DOHH2 (cell line): ENCODE data around the gene HOXB3.

ENCODE experiments used
- H3F3A ChIP-seq: fragments of 200-600 bp; sonication (generic), shearing (Covaris generic); 2 replicates; pipeline ENCODE4 v1.6.0; 2016; ENCODE audit warnings: antibody characterized with exemption, mild to moderate bottlenecking; ENCODE audit not compliant: control insufficient read depth, insufficient read depth
- H3K27ac ChIP-seq: fragments of 200-600 bp; sonication (generic); 2 replicates; pipeline ENCODE4 v1.5.1; 2014; ENCODE audit warnings: low read depth, mild to moderate bottlenecking, low read length, moderate library complexity
- H3K27me3 ChIP-seq: fragments of 200-600 bp; sonication (generic); 2 replicates; pipeline ENCODE4 v1.6.1; 2014; ENCODE audit warnings: mild to moderate bottlenecking, low read length, mixed read lengths; ENCODE audit not compliant: control insufficient read depth
- H3K36me3 ChIP-seq: fragments of 200-600 bp; sonication (generic); 2 replicates; pipeline ENCODE4 v1.6.1; 2014; ENCODE audit warnings: mild to moderate bottlenecking, low read length, moderate library complexity, mixed read lengths; ENCODE audit not compliant: control insufficient read depth
- H3K4me1 ChIP-seq: fragments of 200-600 bp; sonication (generic); 2 replicates; pipeline ENCODE4 v1.6.1; 2014; ENCODE audit warnings: mild to moderate bottlenecking, low read length, mixed read lengths; ENCODE audit not compliant: control insufficient read depth
- H3K4me2 ChIP-seq: fragments of 200-600 bp; sonication (generic); 2 replicates; pipeline ENCODE4 v1.6.0; 2014; ENCODE audit warnings: mild to moderate bottlenecking, low read length, moderate library complexity
- H3K4me3 ChIP-seq: fragments of 200-600 bp; sonication (generic); 2 replicates; pipeline ENCODE4 v1.5.1; 2014; ENCODE audit warnings: mild to moderate bottlenecking, low read length, mixed read lengths
- H3K79me2 ChIP-seq: fragments of 200-600 bp; sonication (generic); 2 replicates; pipeline ENCODE4 v1.6.1; 2014; ENCODE audit warnings: mild to moderate bottlenecking, low read length, mixed read lengths; ENCODE audit not compliant: control insufficient read depth
- H3K9me2 ChIP-seq: fragments of 200-600 bp; sonication (generic); replicated peaks from 2 replicates; pipeline ENCODE4 v1.6.1; 2014; ENCODE audit warnings: mild to moderate bottlenecking, low read length, mixed read lengths; ENCODE audit not compliant: control insufficient read depth
- H3K9me3 ChIP-seq: fragments of 200-600 bp; sonication (generic); 2 replicates; pipeline ENCODE4 v1.6.1; 2014; ENCODE audit warnings: antibody characterized with exemption, low read length, mixed read lengths; ENCODE audit not compliant: control insufficient read depth, insufficient read depth
- H4K20me1 ChIP-seq: fragments of 200-600 bp; sonication (generic); 2 replicates; pipeline ENCODE4 v1.6.0; 2014; ENCODE audit warnings: low read depth, mild to moderate bottlenecking, antibody characterized with exemption, low read length, moderate library complexity; ENCODE audit not compliant: control insufficient read depth, insufficient read depth
- CTCF ChIP-seq: fragments of 200-600 bp; sonication (generic); IDR thresholded peaks from one replicate; pipeline ENCODE4 v1.5.1; 2014; ENCODE audit warnings: antibody characterized with exemption, mild to moderate bottlenecking, low read depth, low read length; ENCODE audit not compliant: poor library complexity, severe bottlenecking
- EZH2phosphoT487 ChIP-seq: fragments of 200-600 bp; sonication (generic); IDR thresholded peaks from 2 replicates; pipeline ENCODE4 v1.6.1; 2017; ENCODE audit warnings: borderline replicate concordance, mild to moderate bottlenecking, antibody characterized with exemption, low read length, moderate library complexity, mixed read lengths

Gene HOXB3

DNA sequence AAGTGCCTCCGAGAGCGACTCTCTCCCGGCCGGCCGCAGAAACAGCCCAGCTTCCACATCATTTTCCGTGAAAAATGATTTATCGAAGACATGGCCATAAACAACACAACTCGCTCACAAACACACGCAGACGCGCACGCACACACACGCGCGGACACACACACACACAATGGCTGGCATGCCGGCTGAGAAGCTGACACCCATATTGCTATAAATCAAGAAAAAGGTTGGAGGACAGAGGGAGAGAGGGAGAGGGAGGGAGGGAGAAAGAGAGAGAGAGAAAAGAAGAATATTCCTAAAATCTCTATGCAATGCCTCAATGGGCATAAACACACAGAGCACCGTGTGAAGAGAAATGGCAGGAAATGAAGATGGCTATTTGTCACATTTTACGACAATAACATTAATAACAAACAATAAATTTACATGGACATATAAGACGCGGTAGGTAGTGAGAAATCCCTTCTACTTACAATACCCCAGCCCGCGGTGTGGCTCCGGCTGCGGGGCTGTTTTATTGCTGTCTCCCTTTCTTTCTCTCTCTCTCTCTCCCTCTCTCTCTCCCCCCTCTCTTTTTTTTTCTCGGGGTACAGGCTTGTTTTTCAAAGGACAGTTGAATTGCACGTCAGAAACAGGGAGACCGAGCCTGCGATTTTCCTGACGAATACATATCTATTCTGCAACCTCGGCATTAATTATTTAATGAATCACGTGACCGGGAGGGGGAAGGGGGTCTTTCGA, 21.4 kb downstream of the HOXB3 start:
- H3K27ac ChIP-seq: no peak overlapping the region
- no peaks in the 10 kb centered on the region for H3K79me2 ChIP-seq

DNA sequence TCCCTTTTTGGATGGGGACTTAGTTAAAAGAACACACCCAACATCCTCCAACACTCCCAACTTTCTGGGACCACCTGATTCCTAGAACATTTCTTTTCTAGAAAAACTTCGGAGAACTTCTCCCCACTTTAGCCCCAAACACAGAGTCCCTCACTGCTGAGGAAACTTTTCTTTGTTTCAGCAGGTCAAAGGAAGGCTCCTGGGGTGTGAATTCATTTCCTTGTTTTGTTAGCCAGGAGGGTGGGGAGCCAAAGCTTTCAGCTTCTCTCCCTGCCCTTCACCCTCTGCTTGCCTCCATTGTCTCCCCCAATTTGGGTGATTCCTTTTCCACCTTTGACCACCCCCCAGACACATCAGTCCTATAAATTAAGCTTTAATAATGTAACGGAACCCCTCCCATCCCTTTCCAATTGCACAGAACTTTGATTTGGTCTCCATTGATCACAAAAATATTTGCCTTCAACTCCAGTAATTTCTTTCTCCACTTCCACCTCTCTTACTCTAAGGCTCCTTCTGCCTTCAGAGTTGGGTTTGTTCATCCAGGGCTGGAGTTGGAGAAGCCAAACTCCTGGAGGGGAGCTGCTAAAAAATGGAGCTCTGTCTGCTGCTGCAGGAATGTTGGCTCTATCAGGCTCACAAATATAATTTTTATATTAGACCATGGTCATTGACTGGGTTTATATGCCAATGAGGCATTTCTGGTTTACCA, 22.2 kb downstream of the HOXB3 start:
- no peaks in the 10 kb centered on the region for H3F3A ChIP-seq

More for the DNA sequence above, 21.4 kb downstream of the HOXB3 start:
- Histone ChIP-seq H4K20me1 (no peaks in the 10 kb centered on the region), H3K4me3 (no peak overlapping the region), H3K9me3 (no peaks in the 10 kb centered on the region), H3K4me2 (no peak overlapping the region), H3K27me3 (no peaks in the 10 kb centered on the region), H3K4me1 (no peaks in the 10 kb centered on the region), H3F3A (no peaks in the 10 kb centered on the region), H3K9me2 (no peaks in the 10 kb centered on the region), H3K36me3 (no peaks in the 10 kb centered on the region; the same call in 1 of the 2 replicates)
- TF ChIP-seq CTCF (no peak), EZH2phosphoT487 (no peak)

GRCh38 chr17:48567209-48567608, 22.8 kb downstream of the HOXB3 start:
- H3K4me3 ChIP-seq: no peak overlapping the region
- H3K27me3 ChIP-seq: no peaks in the 10 kb centered on the region
- H3K9me2 ChIP-seq: no peaks in the 10 kb centered on the region
- no peak overlapping the region for H3K27ac ChIP-seq
- H3K4me2 ChIP-seq: no peak overlapping the region
- TF ChIP-seq CTCF (no peak), EZH2phosphoT487 (no peak)
- no peaks in the 10 kb centered on the region for H4K20me1 ChIP-seq
- H3K79me2 ChIP-seq: no peaks in the 10 kb centered on the region
- no peaks in the 10 kb centered on the region for H3K4me1 ChIP-seq
- no peaks in the 10 kb centered on the region for H3K9me3 ChIP-seq
- no peaks in the 10 kb centered on the region; the same call in 1 of the 2 replicates for H3K36me3 ChIP-seq
- H3F3A ChIP-seq: no peaks in the 10 kb centered on the region

More for the DNA sequence above, 22.2 kb downstream of the HOXB3 start:
- Histone ChIP-seq H4K20me1 (no peaks in the 10 kb centered on the region), H3K4me3 (no peak overlapping the region), H3K9me2 (no peaks in the 10 kb centered on the region), H3K9me3 (no peaks in the 10 kb centered on the region), H3K27ac (no peak overlapping the region), H3K36me3 (no peaks in the 10 kb centered on the region; the same call in 1 of the 2 replicates), H3K79me2 (no peaks in the 10 kb centered on the region), H3K4me1 (no peaks in the 10 kb centered on the region), H3K27me3 (no peaks in the 10 kb centered on the region), H3K4me2 (no peak overlapping the region)
- TF ChIP-seq CTCF (no peak), EZH2phosphoT487 (no peak)
